ENCODE measurements around the gene IL20RB.

GRCh38 chr3:136959599-136959998 lies 1.8 kb downstream of the IL20RB start:
- TF ChIP-seq, protein P1, sequence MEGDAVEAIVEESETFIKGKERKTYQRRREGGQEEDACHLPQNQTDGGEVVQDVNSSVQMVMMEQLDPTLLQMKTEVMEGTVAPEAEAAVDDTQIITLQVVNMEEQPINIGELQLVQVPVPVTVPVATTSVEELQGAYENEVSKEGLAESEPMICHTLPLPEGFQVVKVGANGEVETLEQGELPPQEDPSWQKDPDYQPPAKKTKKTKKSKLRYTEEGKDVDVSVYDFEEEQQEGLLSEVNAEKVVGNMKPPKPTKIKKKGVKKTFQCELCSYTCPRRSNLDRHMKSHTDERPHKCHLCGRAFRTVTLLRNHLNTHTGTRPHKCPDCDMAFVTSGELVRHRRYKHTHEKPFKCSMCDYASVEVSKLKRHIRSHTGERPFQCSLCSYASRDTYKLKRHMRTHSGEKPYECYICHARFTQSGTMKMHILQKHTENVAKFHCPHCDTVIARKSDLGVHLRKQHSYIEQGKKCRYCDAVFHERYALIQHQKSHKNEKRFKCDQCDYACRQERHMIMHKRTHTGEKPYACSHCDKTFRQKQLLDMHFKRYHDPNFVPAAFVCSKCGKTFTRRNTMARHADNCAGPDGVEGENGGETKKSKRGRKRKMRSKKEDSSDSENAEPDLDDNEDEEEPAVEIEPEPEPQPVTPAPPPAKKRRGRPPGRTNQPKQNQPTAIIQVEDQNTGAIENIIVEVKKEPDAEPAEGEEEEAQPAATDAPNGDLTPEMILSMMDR (optimal IDR thresholded peaks at IDR 0.05 in 1 of 3, IDR thresholded peaks at IDR 0.05 in 1 of 3, conservative IDR thresholded peaks at IDR 0.05 in 1 of 3; ENCODE audit: extremely low read depth in 1 of 3, insufficient read depth in 2 of 3, low read length in 3 of 3): no peak
- no peak for TF ChIP-seq EZH2 (IDR thresholded peaks at IDR 0.05; ENCODE audit: low read length)

All from keratinocyte (primary cell).